HPDE6-E6E7 (cell line): ENCODE measurements around the gene PRKD1.
A peak's percentile ranks its signal among the peaks of the same experiment; 100 is the strongest.

Source experiments
- DNase-seq: peaks from one replicate; pipeline ENCODE4 v3.0.0; 2011; ENCODE audit warnings: missing footprints; ENCODE audit errors: extremely low spot score

The PRKD1 gene

GRCh38 chr14:29838752-29839151, 88.9 kb downstream of the PRKD1 start:
- no peak for DNase-seq

- DNase-seq = no peak
These were observed 91.3 kb downstream of the PRKD1 start for GRCh38 chr14:29836395-29836794.

- DNase-seq = no peak
These were observed 95.6 kb downstream of the PRKD1 start for GRCh38 chr14:29832042-29832441.

GRCh38 chr14:29829851-29830250, 97.8 kb downstream of the PRKD1 start:
- no peak for DNase-seq

- DNase-seq = no peak
These were observed 103.8 kb downstream of the PRKD1 start for GRCh38 chr14:29823816-29824215.

GRCh38 chr14:29822430-29822709, 105.3 kb downstream of the PRKD1 start:
- DNase-seq = no peak

GRCh38 chr14:29821661-29822429, 105.8 kb downstream of the PRKD1 start:
- DNase-seq = no peak

- no peak for DNase-seq
These were observed 106.4 kb downstream of the PRKD1 start for GRCh38 chr14:29821242-29821641.

GRCh38 chr14:29820785-29821184, 106.9 kb downstream of the PRKD1 start:
- DNase-seq = no peak

GRCh38 chr14:29817767-29818405, 109.8 kb downstream of the PRKD1 start:
- DNase-seq = no peak

- no peak for DNase-seq
These were observed 112.5 kb downstream of the PRKD1 start for GRCh38 chr14:29815016-29815674.

GRCh38 chr14:29814156-29815015, 113.3 kb downstream of the PRKD1 start:
- no peak for DNase-seq

GRCh38 chr14:29810682-29811081, 117.0 kb downstream of the PRKD1 start:
- DNase-seq = no peak

GRCh38 chr14:29810064-29810463, 117.6 kb downstream of the PRKD1 start:
- DNase-seq = no peak

GRCh38 chr14:29806124-29806517, 121.5 kb downstream of the PRKD1 start:
- DNase-seq = no peak

- peak; percentile 4 for DNase-seq
These were observed 122.1 kb downstream of the PRKD1 start for GRCh38 chr14:29805415-29806123.

- DNase-seq = no peak
These were observed 123.0 kb downstream of the PRKD1 start for GRCh38 chr14:29804481-29805266.

- DNase-seq = no peak
These were observed 124.6 kb downstream of the PRKD1 start for GRCh38 chr14:29803045-29803444.

GRCh38 chr14:29802211-29802610, 125.4 kb downstream of the PRKD1 start:
- no peak for DNase-seq

GRCh38 chr14:29800961-29801360, 126.7 kb downstream of the PRKD1 start:
- no peak for DNase-seq
